Neural progenitor cell (in vitro differentiated cells): ENCODE results near the gene TBC1D1. TPM values are rescaled to one million over a fixed set of nuclear protein-coding genes. Genes with fewer than 3 reads are reported as not detected.

Experiments
- DNase-seq: peaks from one replicate; pipeline ENCODE4 v3.0.0-alpha.2; 2016; ENCODE audit warnings: low spot score
- H2AFZ ChIP-seq: fragments of 200-600 bp; sonication (generic); replicated peaks from 2 replicates; pipeline ENCODE4 v1.6.1; 2016; ENCODE audit warnings: antibody characterized with exemption
- H3F3A ChIP-seq: fragments of 200-600 bp; sonication (generic); 2 replicates; pipeline ENCODE4 v1.6.1; 2016; ENCODE audit warnings: antibody characterized with exemption, low read depth
- H3K27ac ChIP-seq: fragments of 200-600 bp; sonication (generic); 2 replicates; pipeline ENCODE4 v1.5.1; 2016; ENCODE audit warnings: mild to moderate bottlenecking
- H3K27me3 ChIP-seq: fragments of 200-600 bp; sonication (generic); 2 replicates; pipeline ENCODE4 v1.6.1; 2016; ENCODE audit warnings: mild to moderate bottlenecking, moderate library complexity
- H3K36me3 ChIP-seq: fragments of 200-600 bp; sonication (generic); 2 replicates; pipeline ENCODE4 v1.5.1; 2016
- H3K4me1 ChIP-seq: fragments of 200-600 bp; sonication (generic); 2 replicates; pipeline ENCODE4 v1.6.1; 2016; ENCODE audit warnings: mixed run types
- H3K4me2 ChIP-seq: fragments of 200-600 bp; sonication (generic); 2 replicates; pipeline ENCODE4 v1.6.1; 2016
- H3K4me3 ChIP-seq: fragments of 200-600 bp; sonication (generic); 2 replicates; pipeline ENCODE4 v1.5.1; 2016
- H3K79me2 ChIP-seq: fragments of 200-600 bp; sonication (generic); 2 replicates; pipeline ENCODE4 v1.6.1; 2016; ENCODE audit warnings: low read depth
- H3K9ac ChIP-seq: fragments of 200-600 bp; sonication (generic); 2 replicates; pipeline ENCODE4 v1.6.1; 2016
- H3K9me3 ChIP-seq: fragments of 200-600 bp; sonication (generic); 2 replicates; pipeline ENCODE4 v1.5.1; 2016; ENCODE audit warnings: low read depth
- H4K20me1 ChIP-seq: fragments of 200-600 bp; sonication (generic); 2 replicates; pipeline ENCODE4 v1.6.1; 2016; ENCODE audit warnings: low read depth
- H3K27ac Mint-ChIP-seq: 3 replicates; pipeline ENCODE4 v1.8.0; 2021; ENCODE audit warnings: mixed read lengths
- H3K27me3 Mint-ChIP-seq: 2 replicates; pipeline ENCODE4 v1.8.0; 2022; ENCODE audit warnings: low read depth, mild to moderate bottlenecking, inconsistent platforms, moderate library complexity, mixed read lengths; ENCODE audit not compliant: insufficient read depth
- H3K36me3 Mint-ChIP-seq: 3 replicates; pipeline ENCODE4 v1.8.0; 2021; ENCODE audit warnings: mixed read lengths
- H3K4me1 Mint-ChIP-seq: 3 replicates; pipeline ENCODE4 v1.8.0; 2021; ENCODE audit warnings: mixed read lengths
- H3K4me3 Mint-ChIP-seq: 3 replicates; pipeline ENCODE4 v1.8.0; 2021; ENCODE audit warnings: mild to moderate bottlenecking, moderate library complexity, mixed read lengths
- H3K9me3 Mint-ChIP-seq: 3 replicates; pipeline ENCODE4 v1.8.0; 2020; ENCODE audit warnings: mixed read lengths
- EZH2 ChIP-seq: fragments of 200-600 bp; sonication (generic); IDR thresholded peaks from 2 replicates; pipeline ENCODE4 v1.6.1; 2017; ENCODE audit warnings: antibody characterized with exemption, mild to moderate bottlenecking, moderate library complexity
- EZH2phosphoT487 ChIP-seq: fragments of 200-600 bp; sonication (generic); IDR thresholded peaks from 2 replicates; pipeline ENCODE4 v1.6.1; 2017; ENCODE audit warnings: antibody characterized with exemption
- total RNA-seq: library from RNA; depleted of rRNA; stranded (reverse); fragments of >200 nt; gene quantifications from 2 replicates; pipeline ENCODE4 v1.2.3, GENCODE V29; 2015; ENCODE audit warnings: low replicate concordance
- TF ChIP-seq, protein P1 (sequence below): fragments of 200-600 bp; sonication (generic); IDR thresholded peaks from 2 replicates; pipeline ENCODE4 v1.5.1; 2017; ENCODE audit warnings: antibody characterized with exemption, mild to moderate bottlenecking

Gene TBC1D1
- total RNA-seq, 1 donor from 2014 or later: 208 TPM

- Histone ChIP-seq H3K36me3 (peaks cover 7% of the 10 kb centered on the region), H3K4me2 (no peak overlapping the region), H3K4me1 (no peaks in the 10 kb centered on the region), H3K4me3 (no peak overlapping the region), H3K9ac (no peak overlapping the region), H3F3A (no peaks in the 10 kb centered on the region), H3K27me3 (no peaks in the 10 kb centered on the region), H2AFZ (no peak overlapping the region), H3K9me3 (no peaks in the 10 kb centered on the region), H4K20me1 (no peaks in the 10 kb centered on the region), H3K79me2 (no peaks in the 10 kb centered on the region), H3K27ac (no peak overlapping the region)
- Mint-ChIP-seq H3K27me3 (peaks cover 2% of the 10 kb centered on the region), H3K36me3 (peaks cover 28% of the 10 kb centered on the region), H3K4me1 (peaks cover 7% of the 10 kb centered on the region), H3K9me3 (peaks cover 3% of the 10 kb centered on the region), H3K4me3 (no peak overlapping the region), H3K27ac (no peak overlapping the region)
- TF ChIP-seq, protein P1, sequence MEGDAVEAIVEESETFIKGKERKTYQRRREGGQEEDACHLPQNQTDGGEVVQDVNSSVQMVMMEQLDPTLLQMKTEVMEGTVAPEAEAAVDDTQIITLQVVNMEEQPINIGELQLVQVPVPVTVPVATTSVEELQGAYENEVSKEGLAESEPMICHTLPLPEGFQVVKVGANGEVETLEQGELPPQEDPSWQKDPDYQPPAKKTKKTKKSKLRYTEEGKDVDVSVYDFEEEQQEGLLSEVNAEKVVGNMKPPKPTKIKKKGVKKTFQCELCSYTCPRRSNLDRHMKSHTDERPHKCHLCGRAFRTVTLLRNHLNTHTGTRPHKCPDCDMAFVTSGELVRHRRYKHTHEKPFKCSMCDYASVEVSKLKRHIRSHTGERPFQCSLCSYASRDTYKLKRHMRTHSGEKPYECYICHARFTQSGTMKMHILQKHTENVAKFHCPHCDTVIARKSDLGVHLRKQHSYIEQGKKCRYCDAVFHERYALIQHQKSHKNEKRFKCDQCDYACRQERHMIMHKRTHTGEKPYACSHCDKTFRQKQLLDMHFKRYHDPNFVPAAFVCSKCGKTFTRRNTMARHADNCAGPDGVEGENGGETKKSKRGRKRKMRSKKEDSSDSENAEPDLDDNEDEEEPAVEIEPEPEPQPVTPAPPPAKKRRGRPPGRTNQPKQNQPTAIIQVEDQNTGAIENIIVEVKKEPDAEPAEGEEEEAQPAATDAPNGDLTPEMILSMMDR: no peak
- TF ChIP-seq EZH2phosphoT487 (no peak), EZH2 (no peak)
- DNase-seq: no peak
These were observed 130.9 kb downstream of the TBC1D1 start for GRCh38 chr4:38021751-38022150.

DNA sequence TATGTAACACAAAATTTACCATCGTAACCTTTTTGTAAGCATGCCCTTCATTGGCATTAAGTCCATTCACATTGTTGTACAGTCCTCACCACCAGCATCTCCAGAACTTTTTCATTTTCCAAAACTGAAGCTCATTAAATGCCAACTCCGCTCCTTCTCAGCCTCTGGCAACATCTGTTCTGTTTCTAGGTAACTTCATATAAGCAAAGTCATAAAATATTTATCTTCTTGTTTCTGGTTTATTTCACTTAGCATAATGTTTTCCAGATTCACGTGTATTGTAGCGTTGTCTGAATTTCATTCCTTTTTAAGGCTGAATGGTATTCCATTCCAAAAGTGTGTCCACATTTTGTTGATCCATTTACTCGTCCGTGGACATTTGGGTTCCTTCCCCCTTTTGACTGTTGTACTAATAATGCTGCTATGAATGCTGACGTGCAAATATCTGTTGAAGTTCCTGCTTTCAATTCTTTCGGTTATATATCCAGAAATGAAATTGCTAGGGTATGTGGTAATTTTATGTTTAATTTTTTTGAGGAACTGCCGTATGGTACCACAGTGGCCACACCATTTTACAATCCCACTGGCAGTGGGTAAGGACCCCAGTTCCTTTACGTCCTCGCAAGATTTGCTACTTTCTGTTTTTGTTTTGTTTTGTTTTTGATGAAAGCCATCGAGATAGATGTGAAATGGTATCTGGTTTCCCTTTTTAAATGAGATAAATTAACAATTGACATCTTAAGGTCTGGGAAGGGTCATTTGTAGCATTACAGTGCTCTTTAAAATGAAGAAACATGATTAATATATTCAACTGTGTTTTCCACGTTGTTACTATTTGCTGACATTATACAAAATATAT is 132.7 kb downstream of the TBC1D1 start:
- H3K27ac Mint-ChIP-seq: no peak overlapping the region
- peaks cover 32% of the 10 kb centered on the region for H3K36me3 Mint-ChIP-seq
- H4K20me1 ChIP-seq: no peaks in the 10 kb centered on the region
- H3K4me1 ChIP-seq: no peaks in the 10 kb centered on the region
- H3K9ac ChIP-seq: no peak overlapping the region
- H3K27ac ChIP-seq: no peak overlapping the region
- no peak overlapping the region for H3K4me3 Mint-ChIP-seq
- no peaks in the 10 kb centered on the region for H3K9me3 ChIP-seq
- no peak for DNase-seq
- no peaks in the 10 kb centered on the region for H3F3A ChIP-seq
- no peaks in the 10 kb centered on the region for H3K27me3 ChIP-seq
- peaks cover 3% of the 10 kb centered on the region for H3K9me3 Mint-ChIP-seq
- H3K4me3 ChIP-seq: no peak overlapping the region
- peaks cover 7% of the 10 kb centered on the region for H3K36me3 ChIP-seq
- no peak for TF ChIP-seq EZH2phosphoT487
- no peak for TF ChIP-seq EZH2
- TF ChIP-seq, protein P1: no peak
- H3K4me2 ChIP-seq: no peak overlapping the region
- no peaks in the 10 kb centered on the region for H3K79me2 ChIP-seq
- H3K27me3 Mint-ChIP-seq: peaks cover 2% of the 10 kb centered on the region
- H3K4me1 Mint-ChIP-seq: peaks cover 10% of the 10 kb centered on the region
- no peak overlapping the region for H2AFZ ChIP-seq

GRCh38 chr4:38024206-38024509 is 133.3 kb downstream of the TBC1D1 start:
- Mint-ChIP-seq H3K4me3 (no peak overlapping the region), H3K36me3 (peaks cover 37% of the 10 kb centered on the region), H3K4me1 (peaks cover 16% of the 10 kb centered on the region), H3K27ac (no peak overlapping the region), H3K9me3 (peaks cover 3% of the 10 kb centered on the region), H3K27me3 (peaks cover 2% of the 10 kb centered on the region)
- no peaks in the 10 kb centered on the region for H3F3A ChIP-seq
- no peak overlapping the region for H2AFZ ChIP-seq
- H3K79me2 ChIP-seq: no peaks in the 10 kb centered on the region
- H3K4me2 ChIP-seq: no peak overlapping the region
- no peak for DNase-seq
- no peaks in the 10 kb centered on the region for H3K27me3 ChIP-seq
- H3K27ac ChIP-seq: no peak overlapping the region
- H3K36me3 ChIP-seq: peaks cover 7% of the 10 kb centered on the region
- H3K4me3 ChIP-seq: no peak overlapping the region
- H3K9me3 ChIP-seq: no peaks in the 10 kb centered on the region
- no peaks in the 10 kb centered on the region for H4K20me1 ChIP-seq
- no peak overlapping the region for H3K9ac ChIP-seq
- TF ChIP-seq EZH2phosphoT487 (no peak), EZH2 (no peak)
- TF ChIP-seq, protein P1: no peak
- H3K4me1 ChIP-seq: no peaks in the 10 kb centered on the region
